B cell (primary cell): ENCODE measurements around the gene PBX1. TPM values are rescaled to one million over a fixed set of nuclear protein-coding genes. Genes with fewer than 3 reads are reported as not detected.

Source experiments
- ATAC-seq: fragments of 200-7000 bp; cut with Tn5 transposase; one replicate; pipeline ENCODE4 v1.10.0; 2021; ENCODE audit warnings: low read depth, mild to moderate bottlenecking, moderate number of reproducible peaks, moderate library complexity
- CTCF ChIA-PET: fragments of 350-600 bp; sonication (Branson Sonifier 250); formaldehyde crosslinking; loops from one replicate; lab custom pipeline; 2021; ENCODE audit warnings: antibody characterized with exemption, inconsistent platforms; lab: Charles Lee
- POLR2A ChIA-PET: fragments of 350-600 bp; sonication (Branson Sonifier 250); formaldehyde crosslinking; loops from one replicate; lab custom pipeline; 2021; ENCODE audit warnings: antibody characterized with exemption; lab: Charles Lee
- DNase-seq: peaks from one replicate; pipeline ENCODE4 v3.0.0; 2013
- H2AFZ ChIP-seq: 2 replicates; pipeline ENCODE4 v1.6.1; 2012; ENCODE audit warnings: mild to moderate bottlenecking, low read depth, low read length; ENCODE audit not compliant: insufficient read depth, poor library complexity, severe bottlenecking
- H3K27ac ChIP-seq, 2 donors: 1 replicate in 1 of 2; 2 replicates in 1 of 2; pipeline ENCODE4 v1.5.1; 2012 to 2013; ENCODE audit warnings: low read length in 2 of 2, mild to moderate bottlenecking in 2 of 2, moderate library complexity in 1 of 2
- H3K27me3 ChIP-seq, 4 experiments: fragments of 200-600 bp in 1 of 4; sonication (generic) in 1 of 4; replicated peaks in 1 of 4; 1 replicate in 2 of 4; 2 replicates in 2 of 4; pipeline versions ENCODE4 v1.6.1 to v1.7.0; 2013 to 2016; ENCODE audit warnings: low read length in 3 of 4, mild to moderate bottlenecking in 2 of 4, mixed read lengths in 1 of 4, moderate library complexity in 1 of 4; ENCODE audit not compliant: insufficient read depth in 4 of 4, control insufficient read depth in 3 of 4; ENCODE audit errors: control extremely low read depth in 1 of 4
- H3K36me3 ChIP-seq, 2 experiments: replicated peaks in 1 of 2; 1 replicate in 1 of 2; 2 replicates in 1 of 2; pipeline versions ENCODE4 v1.6.1 to v1.7.1; 2013; ENCODE audit warnings: low read length in 1 of 2; ENCODE audit not compliant: insufficient read depth in 2 of 2, control insufficient read depth in 1 of 2; ENCODE audit errors: control extremely low read depth in 1 of 2, extremely low read depth in 1 of 2
- H3K4me1 ChIP-seq, 2 donors: fragments of 200-600 bp in 1 of 2; sonication (generic) in 1 of 2; 1 replicate in 1 of 2; 2 replicates in 1 of 2; pipeline versions ENCODE4 v1.5.1 to v1.6.1; 2013 to 2017; ENCODE audit warnings: low read length in 2 of 2; ENCODE audit not compliant: control insufficient read depth in 2 of 2, insufficient read depth in 2 of 2
- H3K4me2 ChIP-seq: replicated peaks from 2 replicates; pipeline ENCODE3; 2012; ENCODE audit warnings: mild to moderate bottlenecking, low read depth, low read length; ENCODE audit not compliant: poor library complexity, severe bottlenecking
- H3K4me3 ChIP-seq, 5 experiments: fragments of 200-600 bp in 1 of 5; sonication (generic) in 1 of 5; 1 replicate in 3 of 5; 2 replicates in 2 of 5; pipeline versions ENCODE4 v1.5.1 to v1.7.0; 2011 to 2016; ENCODE audit warnings: low read length in 4 of 5, mild to moderate bottlenecking in 4 of 5, low read depth in 2 of 5, control low read depth in 1 of 5, moderate library complexity in 1 of 5; ENCODE audit not compliant: insufficient read depth in 1 of 5; ENCODE audit errors: control extremely low read depth in 1 of 5, extremely low read depth in 1 of 5
- H3K79me2 ChIP-seq: fragments of 200-600 bp; sonication (generic); one replicate; pipeline ENCODE4 v1.6.0; 2016; ENCODE audit warnings: low read length; ENCODE audit not compliant: control insufficient read depth, insufficient read depth
- H3K9ac ChIP-seq: fragments of 200-600 bp; sonication (generic); 2 replicates; pipeline ENCODE4 v1.6.1; 2017; ENCODE audit warnings: mild to moderate bottlenecking, low read length, moderate library complexity
- H3K9me3 ChIP-seq, 3 donors: one replicate each; pipeline versions ENCODE4 v1.6.1 to v1.7.1; 2013; ENCODE audit warnings: low read length in 2 of 3; ENCODE audit not compliant: control insufficient read depth in 2 of 3, insufficient read depth in 1 of 3; ENCODE audit errors: control extremely low read depth in 1 of 3
- H4K20me1 ChIP-seq: 2 replicates; pipeline ENCODE4 v1.6.0; 2012; ENCODE audit warnings: mild to moderate bottlenecking, low read length; ENCODE audit not compliant: insufficient read depth, control insufficient read depth, poor library complexity, severe bottlenecking
- H3K27ac Mint-ChIP-seq: one replicate; pipeline ENCODE4 v1.8.0; 2021; ENCODE audit warnings: mixed read lengths
- H3K27me3 Mint-ChIP-seq: one replicate; pipeline ENCODE4 v1.8.0; 2021; ENCODE audit warnings: mixed read lengths
- H3K4me1 Mint-ChIP-seq: one replicate; pipeline ENCODE4 v1.8.0; 2021; ENCODE audit warnings: mixed read lengths
- H3K4me3 Mint-ChIP-seq: one replicate; pipeline ENCODE4 v1.8.0; 2021; ENCODE audit warnings: mixed read lengths
- H3K9me3 Mint-ChIP-seq: one replicate; pipeline ENCODE4 v1.8.0; 2022; ENCODE audit warnings: mixed read lengths; ENCODE audit not compliant: insufficient read depth
- EZH2 ChIP-seq: IDR thresholded peaks from 2 replicates; pipeline ENCODE4 v1.6.1; 2012; ENCODE audit warnings: borderline replicate concordance, low read depth, mild to moderate bottlenecking, moderate library complexity, low read length; ENCODE audit not compliant: insufficient read depth, poor library complexity, severe bottlenecking
- WGBS: methylation state at CpG from one replicate; pipeline ENCODE4 v1.1.5; 2013; ENCODE audit warnings: missing lambda C conversion rate; ENCODE audit not compliant: insufficient coverage; 5-methylcytosine and 5-hydroxymethylcytosine counted together
- intact Hi-C: fragments of 100-400 bp; cut with micrococcal nuclease; formaldehyde crosslinking; loops from one replicate; pipeline ENCODE4 v1.10.0; 2022
- polyA plus RNA-seq: library from polyadenylated mRNA; depleted of rRNA; stranded (reverse); fragments of >200 nt; gene quantifications from 2 replicates; pipeline ENCODE4 v1.2.3, GENCODE V29; 2012
- total RNA-seq, 2 donors: library from RNA; stranded (reverse); fragments of 120-200 nt in 1 of 2; gene quantifications; 1 replicate in 1 of 2; 2 replicates in 1 of 2; pipeline versions ENCODE4 v1.2.3 to v1.2.4, GENCODE V29; 2013 to 2022
- TF ChIP-seq, protein P1 (sequence below): fragments of 200-600 bp; IDR thresholded peaks from one replicate; pipeline ENCODE4 v1.8.0; 2022; ENCODE audit warnings: antibody characterized with exemption, mild to moderate bottlenecking

The PBX1 gene
- total and polyA plus RNA-seq, 2 donors (not counting 1 experiment from before 2014, with no cell fraction given): 0.32 TPM; not detected in 1

DNA sequence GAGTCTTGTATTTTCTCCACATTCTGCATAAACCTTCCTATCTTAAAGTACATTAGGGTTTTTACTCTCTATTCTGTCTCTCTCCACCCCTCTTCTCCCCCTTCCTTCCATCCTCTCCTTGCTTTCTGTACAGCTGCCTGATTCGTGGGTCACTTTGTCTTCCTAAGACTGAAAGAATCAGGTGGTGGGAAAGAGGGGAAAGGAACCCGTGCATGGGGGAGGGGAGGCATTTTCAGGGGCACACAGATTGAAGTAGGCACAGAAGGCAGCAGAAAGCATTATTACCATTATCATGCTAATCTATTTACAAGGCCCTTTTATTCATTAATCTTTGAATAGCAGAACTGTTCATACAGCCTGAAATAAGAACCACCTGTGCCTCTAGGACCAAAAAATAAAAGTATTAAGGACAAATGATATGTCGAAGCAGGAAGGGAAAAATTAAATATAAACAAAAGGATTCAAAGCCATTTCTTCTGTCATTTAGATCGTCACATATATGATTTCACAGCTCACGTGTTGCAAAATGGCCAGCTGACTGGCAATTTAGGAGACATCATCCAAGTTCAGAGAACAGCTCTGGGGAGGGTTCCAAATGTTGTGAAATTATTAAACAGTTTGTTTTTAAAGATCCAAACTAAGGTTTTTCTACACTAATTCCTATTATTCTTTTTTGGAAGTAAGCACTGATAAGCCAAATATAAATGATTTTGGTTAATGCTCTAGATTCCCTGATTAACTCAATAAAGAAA is 154.6 kb downstream of the PBX1 start:
- Histone ChIP-seq H2AFZ (no peak overlapping the region), H3K9me3 (peaks cover 0 to 5% (median 0%) of the 10 kb centered on the region in 3 donors), H3K27ac (no peak overlapping the region), H3K79me2 (no peaks in the 10 kb centered on the region), H4K20me1 (no peaks in the 10 kb centered on the region), H3K4me1 (no peaks in the 10 kb centered on the region), H3K4me2 (no peak overlapping the region), H3K4me3 (no peak overlapping the region), H3K27me3 (peaks cover 0 to 4% (median 0%) of the 10 kb centered on the region in 4 experiments), H3K9ac (no peak overlapping the region), H3K36me3 (no peaks in the 10 kb centered on the region)
- H3K27me3 Mint-ChIP-seq: peaks cover 8% of the 10 kb centered on the region
- intact Hi-C loops: no loop called here
- DNase-seq: no peak
- POLR2A ChIA-PET: no interaction called here
- CTCF ChIA-PET: no interaction called here
- H3K9me3 Mint-ChIP-seq: peaks cover 5% of the 10 kb centered on the region
- H3K27ac Mint-ChIP-seq: no peak overlapping the region
- TF ChIP-seq, protein P1, sequence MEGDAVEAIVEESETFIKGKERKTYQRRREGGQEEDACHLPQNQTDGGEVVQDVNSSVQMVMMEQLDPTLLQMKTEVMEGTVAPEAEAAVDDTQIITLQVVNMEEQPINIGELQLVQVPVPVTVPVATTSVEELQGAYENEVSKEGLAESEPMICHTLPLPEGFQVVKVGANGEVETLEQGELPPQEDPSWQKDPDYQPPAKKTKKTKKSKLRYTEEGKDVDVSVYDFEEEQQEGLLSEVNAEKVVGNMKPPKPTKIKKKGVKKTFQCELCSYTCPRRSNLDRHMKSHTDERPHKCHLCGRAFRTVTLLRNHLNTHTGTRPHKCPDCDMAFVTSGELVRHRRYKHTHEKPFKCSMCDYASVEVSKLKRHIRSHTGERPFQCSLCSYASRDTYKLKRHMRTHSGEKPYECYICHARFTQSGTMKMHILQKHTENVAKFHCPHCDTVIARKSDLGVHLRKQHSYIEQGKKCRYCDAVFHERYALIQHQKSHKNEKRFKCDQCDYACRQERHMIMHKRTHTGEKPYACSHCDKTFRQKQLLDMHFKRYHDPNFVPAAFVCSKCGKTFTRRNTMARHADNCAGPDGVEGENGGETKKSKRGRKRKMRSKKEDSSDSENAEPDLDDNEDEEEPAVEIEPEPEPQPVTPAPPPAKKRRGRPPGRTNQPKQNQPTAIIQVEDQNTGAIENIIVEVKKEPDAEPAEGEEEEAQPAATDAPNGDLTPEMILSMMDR: no peak
- TF ChIP-seq EZH2: no peak
- no peaks in the 10 kb centered on the region for H3K4me1 Mint-ChIP-seq
- no CpG with 5 or more reads among the region's 5 CpGs for WGBS
- ATAC-seq: no peak
- H3K4me3 Mint-ChIP-seq: no peak overlapping the region

- Mint-ChIP-seq H3K4me1 (peaks cover 3% of the 10 kb centered on the region), H3K9me3 (peaks cover 5% of the 10 kb centered on the region), H3K4me3 (no peak overlapping the region), H3K27ac (no peak overlapping the region), H3K27me3 (peaks cover 10% of the 10 kb centered on the region)
- no peak for TF ChIP-seq EZH2
- TF ChIP-seq, protein P1: no peak
- no peaks in the 10 kb centered on the region for H4K20me1 ChIP-seq
- no peaks in the 10 kb centered on the region for H3K36me3 ChIP-seq
- H3K4me3 ChIP-seq: no peak overlapping the region
- peaks cover 0 to 4% (median 0%) of the 10 kb centered on the region in 4 experiments for H3K27me3 ChIP-seq
- POLR2A ChIA-PET: no interaction called here
- CTCF ChIA-PET: no interaction called here
- no peak overlapping the region for H2AFZ ChIP-seq
- H3K4me1 ChIP-seq: no peaks in the 10 kb centered on the region
- intact Hi-C loops: no loop called here
- no peak overlapping the region for H3K27ac ChIP-seq
- DNase-seq (no peak), ATAC-seq (no peak)
- H3K9me3 ChIP-seq: peaks cover 0 to 5% (median 0%) of the 10 kb centered on the region in 3 donors
- no peaks in the 10 kb centered on the region for H3K79me2 ChIP-seq
- H3K9ac ChIP-seq: no peak overlapping the region
- 58% methylated on average over 6 of the region's 8 CpGs for WGBS
- no peak overlapping the region for H3K4me2 ChIP-seq
Observed at GRCh38 chr1:164716992-164717703, 158.2 kb downstream of the PBX1 start.
